Endothelial cell of umbilical vein (primary cell): ENCODE results near the gene SLC12A1. TPM values are rescaled to one million over a fixed set of nuclear protein-coding genes. Genes with fewer than 3 reads are reported as not detected.

Source experiments
- BruUV-seq: library from RNA; stranded (reverse); fragments of 400-500 nt; replicated peaks from 2 replicates; lab custom pipeline; 2021; lab: Mats Ljungman, UMichigan
- CTCF ChIA-PET: fragments of 300-600, 350-600 bp; sonication (Branson Sonifier 250); formaldehyde crosslinking; loops from one replicate; lab custom pipeline; 2021; ENCODE audit warnings: antibody characterized with exemption, inconsistent platforms; lab: Charles Lee
- POLR2A ChIA-PET: fragments of 300-600, 350-600 bp; sonication (Branson Sonifier 250); formaldehyde crosslinking; loops from one replicate; lab custom pipeline; 2021; ENCODE audit warnings: antibody characterized with exemption, inconsistent platforms; lab: Charles Lee
- DNase-seq: peaks from one replicate; pipeline ENCODE4 v3.0.0-alpha.2; 2011; ENCODE audit warnings: low read depth, low spot score
- FAIRE-seq: peaks from 2 replicates; lab custom pipeline; 2011; peaks lifted over from hg19 to GRCh38; lab: Jason Lieb, UNC
- H2AFZ ChIP-seq: 2 replicates; pipeline ENCODE4 v1.6.0; 2012; ENCODE audit warnings: low read depth, low read length, control low read depth, inconsistent platforms
- H3K27ac ChIP-seq: 2 replicates; pipeline ENCODE4 v1.5.1; 2011; ENCODE audit warnings: low read depth, mild to moderate bottlenecking, control low read depth, low read length, moderate library complexity; ENCODE audit not compliant: insufficient read depth
- H3K27me3 ChIP-seq, 2 experiments: 2 replicates each; pipeline versions ENCODE4 v1.6.0 to v1.6.1; 2011; ENCODE audit warnings: low read length in 2 of 2, mixed read lengths in 1 of 2; ENCODE audit not compliant: control insufficient read depth in 2 of 2, insufficient read depth in 2 of 2
- H3K36me3 ChIP-seq, 2 experiments: 2 replicates in 1 of 2; 3 replicates in 1 of 2; pipeline ENCODE4 v1.5.1; 2011; ENCODE audit warnings: low read length in 2 of 2, mild to moderate bottlenecking in 1 of 2, moderate library complexity in 1 of 2; ENCODE audit not compliant: control insufficient read depth in 2 of 2, insufficient read depth in 2 of 2; ENCODE audit errors: extremely low read depth in 1 of 2
- H3K4me1 ChIP-seq: 3 replicates; pipeline ENCODE4 v1.5.1; 2011; ENCODE audit warnings: mild to moderate bottlenecking, low read length; ENCODE audit not compliant: control insufficient read depth, insufficient read depth; ENCODE audit errors: extremely low read depth
- H3K4me2 ChIP-seq: 2 replicates; pipeline ENCODE4 v1.6.1; 2011; ENCODE audit warnings: low read length, control low read depth, mixed read lengths; ENCODE audit not compliant: insufficient read depth
- H3K4me3 ChIP-seq, 3 experiments: fragments of 200-600 bp in 1 of 3; sonication (generic), shearing (Covaris generic) in 1 of 3; replicated peaks in 1 of 3; 2 replicates each; pipeline ENCODE4 v1.5.1; 2011 to 2016; ENCODE audit warnings: control low read depth in 3 of 3, low read length in 3 of 3, mild to moderate bottlenecking in 2 of 3, inconsistent platforms in 1 of 3, low read depth in 1 of 3, moderate library complexity in 1 of 3; ENCODE audit not compliant: insufficient read depth in 1 of 3
- H3K79me2 ChIP-seq: 2 replicates; pipeline ENCODE4 v1.6.0; 2012; ENCODE audit warnings: low read length, inconsistent platforms; ENCODE audit not compliant: control insufficient read depth, insufficient read depth
- H3K9ac ChIP-seq: replicated peaks from 2 replicates; pipeline ENCODE3; 2011; ENCODE audit warnings: low read length, control low read depth; ENCODE audit not compliant: insufficient read depth; ENCODE audit errors: extremely low read depth
- H3K9me1 ChIP-seq: replicated peaks from 3 replicates; pipeline ENCODE4 v1.6.0; 2011; ENCODE audit warnings: mild to moderate bottlenecking, low read length; ENCODE audit not compliant: control insufficient read depth, insufficient read depth; ENCODE audit errors: extremely low read depth
- H3K9me3 ChIP-seq: replicated peaks from 2 replicates; pipeline ENCODE4 v1.5.1; 2012; ENCODE audit warnings: low read length, inconsistent platforms; ENCODE audit not compliant: control insufficient read depth, insufficient read depth
- H4K20me1 ChIP-seq: replicated peaks from 2 replicates; pipeline ENCODE3; 2011; ENCODE audit warnings: mild to moderate bottlenecking, low read length; ENCODE audit not compliant: control insufficient read depth, insufficient read depth; ENCODE audit errors: extremely low read depth
- EZH2 ChIP-seq: IDR thresholded peaks from 2 replicates; pipeline ENCODE4 v1.6.1; 2012; ENCODE audit warnings: borderline replicate concordance, low read depth, mild to moderate bottlenecking, moderate library complexity, low read length, inconsistent platforms; ENCODE audit not compliant: severe bottlenecking
- FOS ChIP-seq: IDR thresholded peaks from 2 replicates; pipeline ENCODE4 v1.6.1; 2011; ENCODE audit warnings: mild to moderate bottlenecking, low read length, moderate library complexity, borderline replicate concordance; ENCODE audit not compliant: insufficient read depth
- GATA2 ChIP-seq: IDR thresholded peaks from 2 replicates; pipeline ENCODE4 v1.7.0; 2011; ENCODE audit warnings: low read depth, mild to moderate bottlenecking, moderate library complexity, mixed read lengths, low read length; ENCODE audit not compliant: insufficient read length, insufficient read depth
- JUN ChIP-seq: IDR thresholded peaks from 2 replicates; pipeline ENCODE4 v1.6.1; 2011; ENCODE audit warnings: borderline replicate concordance, low read depth; ENCODE audit not compliant: insufficient read length, insufficient read depth
- MYC ChIP-seq: IDR thresholded peaks from one replicate; pipeline ENCODE4 v1.6.1; 2011; ENCODE audit warnings: mild to moderate bottlenecking, low read depth, low read length
- POLR2A ChIP-seq: IDR thresholded peaks from 2 replicates; pipeline ENCODE4 v1.6.1; 2012; ENCODE audit warnings: low read depth, mild to moderate bottlenecking, control low read depth, low read length
- POLR2AphosphoS5 ChIP-seq: IDR thresholded peaks from 2 replicates; pipeline ENCODE4 v1.6.1; 2012; ENCODE audit warnings: low read depth, mild to moderate bottlenecking, control low read depth, low read length, moderate library complexity; ENCODE audit not compliant: insufficient read depth
- dilution Hi-C: fragments of 300-500 bp; cut with MboI; formaldehyde crosslinking; loops from one replicate; pipeline ENCODE4 v1.15.0; 2019; ENCODE audit warnings: low sequenced_read_pairs; ENCODE audit not compliant: extremely low pct_ligation_motif_present
- intact Hi-C: fragments of 100-400 bp; cut with micrococcal nuclease; formaldehyde crosslinking; loops from one replicate; pipeline ENCODE4 v1.10.0; 2022
- polyA plus RNA-seq, 4 experiments: library from polyadenylated mRNA; depleted of rRNA in 3 of 4; stranded (reverse) in 3 of 4; unstranded in 1 of 4; fragments of >200 nt; gene quantifications; 2 replicates each; pipeline versions ENCODE4 v1.2.1 to v1.2.3, GENCODE V29; 2011 to 2012; ENCODE audit warnings: missing spikeins in 1 of 4
- total RNA-seq: library from RNA; stranded (reverse); gene quantifications from 2 replicates; pipeline ENCODE4 v1.2.3, GENCODE V29; 2021
- TF ChIP-seq, protein P1 (sequence below): IDR thresholded peaks from 2 replicates; pipeline ENCODE4 v1.6.1; 2011; ENCODE audit not compliant: insufficient read depth, insufficient read length
- TF ChIP-seq, protein P2 (sequence below), 2 donors: IDR thresholded peaks; 1 replicate in 1 of 2; 2 replicates in 1 of 2; pipeline ENCODE4 v1.5.1; 2011; ENCODE audit warnings: low read length in 2 of 2, mild to moderate bottlenecking in 2 of 2, moderate library complexity in 2 of 2, control low read depth in 1 of 2, inconsistent platforms in 1 of 2, low read depth in 1 of 2; ENCODE audit not compliant: insufficient read depth in 1 of 2; ENCODE audit errors: extremely low read depth in 1 of 2

The SLC12A1 gene
- total and polyA plus RNA-seq, 2 donors (not counting 3 experiments of a cell fraction or from before 2014, with no cell fraction given): not detected

DNA sequence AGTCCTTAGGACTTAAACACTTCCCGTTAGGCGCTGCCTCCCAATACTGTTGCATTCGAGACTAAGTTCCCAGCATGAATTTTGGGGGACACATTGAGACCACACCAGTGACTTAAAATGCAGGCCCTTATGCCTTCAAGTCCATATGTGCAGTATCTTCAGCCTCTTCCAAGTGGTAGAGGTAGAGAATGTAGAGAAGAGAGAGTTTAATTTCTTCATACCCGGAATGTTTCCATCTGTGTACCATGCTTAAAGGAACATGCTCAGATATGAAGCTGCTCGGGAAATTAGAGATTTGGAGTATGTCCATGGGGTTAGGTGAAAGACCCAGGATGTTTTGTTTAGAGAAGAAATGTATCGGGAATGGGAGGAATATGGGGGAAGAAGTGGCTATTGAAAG, 137.8 kb downstream of the SLC12A1 start:
- ChIA-PET POLR2A (no interaction called here), CTCF (no interaction called here)
- peaks cover 0 to 3% of the 10 kb centered on the region in 2 experiments for H3K36me3 ChIP-seq

More for the DNA sequence above, 137.8 kb downstream of the SLC12A1 start:
- Histone ChIP-seq H4K20me1 (no peaks in the 10 kb centered on the region), H3K4me2 (no peak overlapping the region), H2AFZ (no peak overlapping the region), H3K4me3 (no peak overlapping the region), H3K9ac (no peak overlapping the region), H3K9me3 (no peaks in the 10 kb centered on the region), H3K79me2 (no peaks in the 10 kb centered on the region), H3K27me3 (no peaks in the 10 kb centered on the region), H3K9me1 (no peaks in the 10 kb centered on the region), H3K27ac (no peak overlapping the region), H3K4me1 (no peaks in the 10 kb centered on the region)
- DNase-seq (no peak), FAIRE-seq (no peak)
- no TSS peak for BruUV-seq
- intact Hi-C loops (no loop called here), dilution Hi-C loops (no loop called here)
- TF ChIP-seq, protein P1, sequence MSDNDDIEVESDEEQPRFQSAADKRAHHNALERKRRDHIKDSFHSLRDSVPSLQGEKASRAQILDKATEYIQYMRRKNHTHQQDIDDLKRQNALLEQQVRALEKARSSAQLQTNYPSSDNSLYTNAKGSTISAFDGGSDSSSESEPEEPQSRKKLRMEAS: no peak
- TF ChIP-seq POLR2AphosphoS5: no peak
- TF ChIP-seq EZH2: no peak
- TF ChIP-seq, protein P2, sequence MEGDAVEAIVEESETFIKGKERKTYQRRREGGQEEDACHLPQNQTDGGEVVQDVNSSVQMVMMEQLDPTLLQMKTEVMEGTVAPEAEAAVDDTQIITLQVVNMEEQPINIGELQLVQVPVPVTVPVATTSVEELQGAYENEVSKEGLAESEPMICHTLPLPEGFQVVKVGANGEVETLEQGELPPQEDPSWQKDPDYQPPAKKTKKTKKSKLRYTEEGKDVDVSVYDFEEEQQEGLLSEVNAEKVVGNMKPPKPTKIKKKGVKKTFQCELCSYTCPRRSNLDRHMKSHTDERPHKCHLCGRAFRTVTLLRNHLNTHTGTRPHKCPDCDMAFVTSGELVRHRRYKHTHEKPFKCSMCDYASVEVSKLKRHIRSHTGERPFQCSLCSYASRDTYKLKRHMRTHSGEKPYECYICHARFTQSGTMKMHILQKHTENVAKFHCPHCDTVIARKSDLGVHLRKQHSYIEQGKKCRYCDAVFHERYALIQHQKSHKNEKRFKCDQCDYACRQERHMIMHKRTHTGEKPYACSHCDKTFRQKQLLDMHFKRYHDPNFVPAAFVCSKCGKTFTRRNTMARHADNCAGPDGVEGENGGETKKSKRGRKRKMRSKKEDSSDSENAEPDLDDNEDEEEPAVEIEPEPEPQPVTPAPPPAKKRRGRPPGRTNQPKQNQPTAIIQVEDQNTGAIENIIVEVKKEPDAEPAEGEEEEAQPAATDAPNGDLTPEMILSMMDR (IDR thresholded peaks at IDR 0.05; ENCODE audit: extremely low read depth in 1 of 2, insufficient read depth in 1 of 2, low read depth in 1 of 2, low read length in 2 of 2): no peak
- TF ChIP-seq JUN: no peak
- TF ChIP-seq POLR2A: no peak
- no peak for TF ChIP-seq FOS
- TF ChIP-seq GATA2: no peak
- no peak for TF ChIP-seq MYC
